Non-pigmented ciliary epithelial cell (primary cell): ENCODE data around the gene FOXA3.
A peak's percentile ranks its signal among the peaks of the same experiment; 100 is the strongest.
"Not testable (repeated sequence)": the region's sequence is repeated elsewhere in the genome, so short reads cannot be mapped to it uniquely, and the experiment has no call there.

ENCODE experiments used
- DNase-seq: peaks from one replicate; pipeline ENCODE4 v3.0.0-alpha.2; 2010; ENCODE audit warnings: low read depth

The FOXA3 gene

GRCh38 chr19:45895519-45895972, 31.4 kb downstream of the FOXA3 start:
- DNase-seq, result no peak

- DNase-seq, result not testable (repeated sequence)
Measured at GRCh38 chr19:45895983-45896599, 32.0 kb downstream of the FOXA3 start.

- no peak for DNase-seq
Measured at GRCh38 chr19:45897261-45897812, 33.2 kb downstream of the FOXA3 start.

GRCh38 chr19:45899253-45899652, 35.1 kb downstream of the FOXA3 start:
- DNase-seq, result no peak

- DNase-seq, result no peak
Measured at GRCh38 chr19:45899919-45900589, 35.9 kb downstream of the FOXA3 start.

- no peak for DNase-seq
Measured at GRCh38 chr19:45900738-45901431, 36.8 kb downstream of the FOXA3 start.

- no peak for DNase-seq
Measured at GRCh38 chr19:45901432-45901911, 37.3 kb downstream of the FOXA3 start.

GRCh38 chr19:45901912-45902650, 38.0 kb downstream of the FOXA3 start, which contains the start of gene MYPOP:
Gene MYPOP (minus strand): TSS chr19:45902613. CDS start chr19:45901773, 840 bp downstream.
- DNase-seq, result no peak

- DNase-seq, result peak; percentile 71
Measured at GRCh38 chr19:45902651-45903625, 38.8 kb downstream of the FOXA3 start.

GRCh38 chr19:45905011-45905410, 40.9 kb downstream of the FOXA3 start:
- no peak for DNase-seq

GRCh38 chr19:45906221-45906620, 42.1 kb downstream of the FOXA3 start:
- no peak for DNase-seq

- no peak for DNase-seq
Measured at GRCh38 chr19:45908956-45909355, 44.8 kb downstream of the FOXA3 start.

- DNase-seq, result no peak
Measured at GRCh38 chr19:45911291-45911690, 47.2 kb downstream of the FOXA3 start.

- DNase-seq, result no peak
Measured at GRCh38 chr19:45913874-45914830, 50.0 kb downstream of the FOXA3 start, which contains the start of gene NANOS2. Gene NANOS2 (minus strand): TSS chr19:45914778. CDS start chr19:45914693, 85 bp downstream.

- DNase-seq, result no peak
Measured at GRCh38 chr19:45917421-45918091, 53.4 kb downstream of the FOXA3 start.

GRCh38 chr19:45918721-45919120, 54.6 kb downstream of the FOXA3 start:
- DNase-seq, result no peak

GRCh38 chr19:45919678-45920077, 55.6 kb downstream of the FOXA3 start:
- DNase-seq, result no peak

- no peak for DNase-seq
Measured at GRCh38 chr19:45920458-45920857, 56.3 kb downstream of the FOXA3 start.

GRCh38 chr19:45922281-45922680, 58.2 kb downstream of the FOXA3 start:
- no peak for DNase-seq
